PC-3 (cell line): ENCODE data around the gene RXFP3. TPM values are rescaled to one million over a fixed set of nuclear protein-coding genes. Genes with fewer than 3 reads are reported as not detected.

Experiments used
- ATAC-seq: fragments of 200-7000 bp; cut with Tn5 transposase; 2 replicates; pipeline ENCODE4 v1.9.1; 2020; ENCODE audit warnings: mild to moderate bottlenecking, moderate library complexity
- BruUV-seq: library from RNA; stranded (reverse); fragments of 400-500 nt; replicated peaks from 2 replicates; lab custom pipeline; 2021; lab: Mats Ljungman, UMichigan
- CTCF ChIA-PET: fragments of 300-600 bp; sonication (Branson Sonifier 250); formaldehyde crosslinking; loops from one replicate; lab custom pipeline; 2022; ENCODE audit warnings: antibody characterized with exemption; lab: Charles Lee
- POLR2A ChIA-PET: fragments of 300-600 bp; sonication (Branson Sonifier 250); formaldehyde crosslinking; loops from one replicate; lab custom pipeline; 2022; ENCODE audit warnings: antibody characterized with exemption; ENCODE audit not compliant: unreplicated experiment; lab: Charles Lee
- DNase-seq: peaks from one replicate; pipeline ENCODE4 v3.0.0-alpha.2; 2015
- H2AFZ ChIP-seq: fragments of 300-600 bp; sonication (generic); 2 replicates; pipeline ENCODE4 v1.6.0; 2016; ENCODE audit warnings: antibody characterized with exemption, low read length
- H3F3A ChIP-seq: fragments of 300-600 bp; sonication (generic); one replicate; pipeline ENCODE4 v1.6.0; 2017; ENCODE audit warnings: antibody characterized with exemption, low read length, control low read depth, mild to moderate bottlenecking; ENCODE audit not compliant: unreplicated experiment
- H3K27ac ChIP-seq: fragments of 300-600 bp; sonication (generic); 2 replicates; pipeline ENCODE4 v1.5.1; 2016; ENCODE audit warnings: mild to moderate bottlenecking, low read length
- H3K27me3 ChIP-seq: fragments of 300-600 bp; sonication (generic); 2 replicates; pipeline ENCODE4 v1.6.1; 2016; ENCODE audit warnings: low read length, mixed read lengths
- H3K36me3 ChIP-seq: fragments of 300-600 bp; sonication (generic); 2 replicates; pipeline ENCODE4 v1.6.1; 2016; ENCODE audit warnings: low read depth, mixed run types, low read length, mixed read lengths
- H3K4me1 ChIP-seq: fragments of 300-600 bp; sonication (generic); 2 replicates; pipeline ENCODE4 v1.5.1; 2016; ENCODE audit warnings: low read length; ENCODE audit not compliant: insufficient read depth
- H3K4me2 ChIP-seq: fragments of 300-600 bp; sonication (generic); 2 replicates; pipeline ENCODE4 v1.6.0; 2016; ENCODE audit warnings: low read length
- H3K4me3 ChIP-seq: fragments of 300-600 bp; sonication (generic); 2 replicates; pipeline ENCODE4 v1.5.1; 2016; ENCODE audit warnings: mild to moderate bottlenecking, low read length, mixed read lengths
- H3K79me2 ChIP-seq: fragments of 300-600 bp; sonication (generic); 2 replicates; pipeline ENCODE4 v1.6.1; 2017; ENCODE audit warnings: low read length, mixed read lengths
- H3K9ac ChIP-seq: fragments of 300-600 bp; sonication (generic); 2 replicates; pipeline ENCODE4 v1.6.0; 2016; ENCODE audit warnings: mild to moderate bottlenecking, low read length
- H3K9me2 ChIP-seq: fragments of 300-600 bp; sonication (generic); replicated peaks from 2 replicates; pipeline ENCODE4 v1.6.1; 2016; ENCODE audit warnings: mixed run types, low read length, mixed read lengths
- H3K9me3 ChIP-seq: fragments of 300-600 bp; sonication (generic); 2 replicates; pipeline ENCODE4 v1.6.1; 2016; ENCODE audit warnings: low read length, mixed read lengths
- H4K20me1 ChIP-seq: fragments of 300-600 bp; sonication (generic); 2 replicates; pipeline ENCODE4 v1.6.1; 2016; ENCODE audit warnings: low read length, mixed read lengths
- EZH2 ChIP-seq: fragments of 300-600 bp; sonication (generic); IDR thresholded peaks from one replicate; pipeline ENCODE4 v1.6.1; 2017; ENCODE audit warnings: antibody characterized with exemption, mild to moderate bottlenecking, low read length; ENCODE audit not compliant: unreplicated experiment
- EZH2phosphoT487 ChIP-seq: fragments of 300-600 bp; sonication (generic); IDR thresholded peaks from 2 replicates; pipeline ENCODE4 v1.6.1; 2018; ENCODE audit warnings: mild to moderate bottlenecking, antibody characterized with exemption, low read length, borderline replicate concordance
- intact Hi-C: fragments of 100-400 bp; cut with micrococcal nuclease; formaldehyde crosslinking; loops from 2 replicates; pipeline ENCODE4 v1.9.0; 2023
- total RNA-seq: library from RNA; depleted of rRNA; stranded (reverse); fragments of >200 nt; gene quantifications from 2 replicates; pipeline ENCODE4 v1.2.3, GENCODE V29; 2014
- TF ChIP-seq, protein P1 (sequence below): fragments of 300-600 bp; sonication (generic); conservative IDR thresholded peaks from 2 replicates; pipeline ENCODE4 v1.5.1; 2017; ENCODE audit warnings: antibody characterized with exemption, low read depth, mild to moderate bottlenecking, low read length

The RXFP3 gene
- total RNA-seq, 1 experiment from 2014 or later, result not detected

DNA sequence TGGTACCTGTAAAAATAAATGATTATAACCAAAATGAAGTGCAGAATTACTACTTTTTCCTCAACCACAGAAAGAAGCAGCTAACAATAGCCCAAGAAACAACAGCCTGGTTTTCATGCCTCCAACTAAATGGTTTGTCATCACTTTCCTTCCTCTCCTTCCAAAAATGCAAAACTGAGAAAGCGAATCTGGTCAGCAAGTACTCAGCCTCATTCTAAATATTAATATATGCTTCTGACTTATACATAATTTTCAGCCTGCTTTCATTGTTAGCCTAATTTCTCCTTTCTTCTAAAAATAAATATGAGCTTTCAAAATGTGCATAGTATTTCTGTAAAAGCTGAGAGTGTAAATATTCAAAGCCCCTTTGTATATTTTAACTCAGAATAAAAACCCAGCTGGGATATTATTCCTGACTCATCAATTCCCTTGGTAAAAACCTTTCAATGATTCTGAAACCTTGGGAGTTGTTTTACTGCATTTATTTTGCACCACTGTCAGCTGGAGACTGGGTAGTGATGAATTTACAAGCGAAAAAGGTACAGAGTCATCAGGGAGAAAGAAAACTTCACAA lies 21.5 kb downstream of the RXFP3 start:
- ATAC-seq (no peak), DNase-seq (no peak)
- POLR2A ChIA-PET, result no interaction called here
- H3K9me3 ChIP-seq, result no peaks in the 10 kb centered on the region
- no peak for TF ChIP-seq EZH2
- TF ChIP-seq, protein P1, sequence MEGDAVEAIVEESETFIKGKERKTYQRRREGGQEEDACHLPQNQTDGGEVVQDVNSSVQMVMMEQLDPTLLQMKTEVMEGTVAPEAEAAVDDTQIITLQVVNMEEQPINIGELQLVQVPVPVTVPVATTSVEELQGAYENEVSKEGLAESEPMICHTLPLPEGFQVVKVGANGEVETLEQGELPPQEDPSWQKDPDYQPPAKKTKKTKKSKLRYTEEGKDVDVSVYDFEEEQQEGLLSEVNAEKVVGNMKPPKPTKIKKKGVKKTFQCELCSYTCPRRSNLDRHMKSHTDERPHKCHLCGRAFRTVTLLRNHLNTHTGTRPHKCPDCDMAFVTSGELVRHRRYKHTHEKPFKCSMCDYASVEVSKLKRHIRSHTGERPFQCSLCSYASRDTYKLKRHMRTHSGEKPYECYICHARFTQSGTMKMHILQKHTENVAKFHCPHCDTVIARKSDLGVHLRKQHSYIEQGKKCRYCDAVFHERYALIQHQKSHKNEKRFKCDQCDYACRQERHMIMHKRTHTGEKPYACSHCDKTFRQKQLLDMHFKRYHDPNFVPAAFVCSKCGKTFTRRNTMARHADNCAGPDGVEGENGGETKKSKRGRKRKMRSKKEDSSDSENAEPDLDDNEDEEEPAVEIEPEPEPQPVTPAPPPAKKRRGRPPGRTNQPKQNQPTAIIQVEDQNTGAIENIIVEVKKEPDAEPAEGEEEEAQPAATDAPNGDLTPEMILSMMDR, result no peak
- TF ChIP-seq EZH2phosphoT487, result no peak
- H3K4me2 ChIP-seq, result no peak overlapping the region
- H3F3A ChIP-seq, result no peaks in the 10 kb centered on the region
- H3K27me3 ChIP-seq, result no peaks in the 10 kb centered on the region
- no peaks in the 10 kb centered on the region for H3K4me1 ChIP-seq
- CTCF ChIA-PET, result interaction anchor here (1.0 to 1.2 kb wide), 2 partner anchors 12 to 522 kb away, joined by 3 to 4 read pairs; no protein-coding TSS in a partner anchor
- H3K36me3 ChIP-seq, result no peaks in the 10 kb centered on the region
- no peaks in the 10 kb centered on the region for H3K79me2 ChIP-seq
- no peaks in the 10 kb centered on the region for H4K20me1 ChIP-seq
- H3K27ac ChIP-seq, result no peak overlapping the region
- 0 out of 2 replicates have a peak, but pooled peaks cover 5% of the 10 kb centered on the region for H3K9me2 ChIP-seq
- no peak overlapping the region for H3K9ac ChIP-seq
- no peak overlapping the region for H2AFZ ChIP-seq
- BruUV-seq, result no TSS peak
- intact Hi-C loops, result no loop called here
- H3K4me3 ChIP-seq, result no peak overlapping the region

DNA sequence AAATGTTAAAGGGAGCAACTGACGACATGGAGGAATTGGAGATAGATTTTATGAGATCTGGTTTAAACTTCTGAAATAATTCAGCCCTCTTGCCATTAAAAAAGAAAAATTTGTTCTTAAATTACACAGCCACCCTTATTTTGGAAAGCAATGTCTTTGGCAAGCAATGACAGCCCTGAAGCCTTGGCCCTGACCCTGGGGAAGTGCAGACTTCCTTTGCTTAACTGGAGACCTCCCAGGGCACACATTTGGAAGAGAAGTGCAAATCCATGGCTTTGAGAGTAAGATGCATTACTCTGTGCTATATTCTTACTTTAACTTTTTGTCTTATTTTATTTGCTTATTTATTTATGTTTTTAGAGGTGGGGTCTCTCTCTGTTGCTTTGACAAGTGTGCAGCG lies 22.0 kb downstream of the RXFP3 start:
- Histone ChIP-seq H3K27me3 (no peaks in the 10 kb centered on the region), H3K36me3 (no peaks in the 10 kb centered on the region), H3K79me2 (no peaks in the 10 kb centered on the region), H3F3A (no peaks in the 10 kb centered on the region), H3K4me2 (no peak overlapping the region), H3K9me3 (no peaks in the 10 kb centered on the region), H3K4me3 (no peak overlapping the region), H3K27ac (no peak overlapping the region), H4K20me1 (no peaks in the 10 kb centered on the region), H3K9me2 (0 out of 2 replicates have a peak, but pooled peaks cover 5% of the 10 kb centered on the region), H2AFZ (no peak overlapping the region), H3K4me1 (no peaks in the 10 kb centered on the region), H3K9ac (no peak overlapping the region)
- BruUV-seq, result no TSS peak
- intact Hi-C loops, result no loop called here
- DNase-seq (no peak), ATAC-seq (no peak)
- ChIA-PET CTCF (interaction anchor here (1.0 kb wide), 1 partner anchor 12 kb away, joined by 3 read pairs; no protein-coding TSS in a partner anchor), POLR2A (no interaction called here)
- TF ChIP-seq, protein P1, result no peak
- no peak for TF ChIP-seq EZH2phosphoT487
- TF ChIP-seq EZH2, result no peak

DNA sequence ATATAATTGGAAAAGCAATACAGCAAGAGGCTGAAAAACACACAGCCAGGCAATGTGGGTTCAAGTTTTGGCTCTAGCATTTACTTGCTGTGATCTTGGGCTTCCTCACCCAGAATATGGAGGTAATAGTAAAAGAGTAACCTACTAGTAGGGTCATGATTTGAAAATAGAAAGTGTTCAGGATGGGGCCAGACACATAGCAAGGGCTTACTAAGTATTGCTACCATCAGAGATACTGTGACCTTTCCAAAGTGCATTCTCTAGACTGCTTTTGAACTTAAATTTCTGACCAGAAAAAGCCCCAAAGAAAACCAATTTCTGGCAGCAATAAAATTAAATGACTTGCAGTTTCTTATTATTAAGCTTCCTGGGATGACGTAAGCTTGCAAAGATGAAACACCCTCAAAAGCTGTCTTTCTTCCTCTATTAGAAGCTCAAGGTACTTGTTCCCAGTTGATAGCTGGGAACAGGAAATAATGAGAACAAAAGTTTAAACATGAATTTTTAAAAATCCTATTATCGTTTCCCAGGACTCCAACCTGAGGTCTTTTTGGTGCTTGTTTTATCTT lies 28.0 kb downstream of the RXFP3 start:
- ATAC-seq (no peak), DNase-seq (no peak)
- no peak overlapping the region for H2AFZ ChIP-seq
- no peaks in the 10 kb centered on the region for H3K79me2 ChIP-seq
- H3K4me2 ChIP-seq, result no peak overlapping the region
- no peaks in the 10 kb centered on the region for H4K20me1 ChIP-seq
- no peak overlapping the region for H3K4me3 ChIP-seq
- H3K9me2 ChIP-seq, result no peaks in the 10 kb centered on the region
- no peak for TF ChIP-seq EZH2
- TF ChIP-seq, protein P1, result no peak
- TF ChIP-seq EZH2phosphoT487, result no peak
- H3K9me3 ChIP-seq, result no peaks in the 10 kb centered on the region
- no peaks in the 10 kb centered on the region for H3K27me3 ChIP-seq
- no peaks in the 10 kb centered on the region for H3K36me3 ChIP-seq
- intact Hi-C loops, result no loop called here
- H3F3A ChIP-seq, result no peaks in the 10 kb centered on the region
- no TSS peak for BruUV-seq
- ChIA-PET CTCF (no interaction called here), POLR2A (no interaction called here)
- no peak overlapping the region for H3K27ac ChIP-seq
- no peak overlapping the region for H3K9ac ChIP-seq
- no peaks in the 10 kb centered on the region for H3K4me1 ChIP-seq
